ENCODE data around the gene C1QTNF12.

The C1QTNF12 gene

DNA sequence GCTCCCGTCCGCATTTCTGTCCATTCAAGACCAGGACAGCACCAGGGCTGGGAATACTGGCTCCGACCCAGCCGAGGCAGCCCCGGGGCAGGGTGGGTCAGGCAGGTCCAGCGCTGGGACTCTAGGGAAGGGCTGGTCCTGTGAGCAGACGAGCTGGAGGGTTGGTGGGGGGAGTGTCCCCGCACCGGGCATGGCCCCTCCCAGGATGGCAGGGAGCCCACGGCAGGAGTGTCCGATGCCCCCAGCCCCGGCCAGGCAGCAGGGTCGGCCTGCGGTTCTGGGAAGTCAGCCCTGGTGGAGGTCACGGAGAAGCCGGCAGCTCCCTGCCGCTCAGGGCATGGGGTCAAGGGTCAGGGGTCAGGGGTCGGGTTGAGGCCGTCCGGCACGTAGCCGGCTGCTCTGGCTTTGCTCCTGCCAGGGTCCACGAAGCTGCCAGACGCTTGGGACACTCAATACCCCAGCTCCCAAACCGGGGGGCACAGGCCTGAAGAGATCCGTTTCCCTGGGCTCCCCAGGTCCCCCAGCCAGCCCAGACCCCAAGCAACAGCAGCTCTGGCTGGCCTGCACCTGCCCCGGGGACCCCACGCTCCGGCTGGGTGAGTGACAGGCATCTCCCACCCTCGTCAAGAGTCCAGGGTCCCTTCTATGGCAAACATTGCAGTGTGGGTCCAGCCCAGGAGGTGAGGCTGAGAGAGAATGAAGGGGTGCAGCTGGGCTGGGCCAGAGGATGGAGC, 6.7 kb downstream of the C1QTNF12 start:
- no peak for DNase-seq

DNA sequence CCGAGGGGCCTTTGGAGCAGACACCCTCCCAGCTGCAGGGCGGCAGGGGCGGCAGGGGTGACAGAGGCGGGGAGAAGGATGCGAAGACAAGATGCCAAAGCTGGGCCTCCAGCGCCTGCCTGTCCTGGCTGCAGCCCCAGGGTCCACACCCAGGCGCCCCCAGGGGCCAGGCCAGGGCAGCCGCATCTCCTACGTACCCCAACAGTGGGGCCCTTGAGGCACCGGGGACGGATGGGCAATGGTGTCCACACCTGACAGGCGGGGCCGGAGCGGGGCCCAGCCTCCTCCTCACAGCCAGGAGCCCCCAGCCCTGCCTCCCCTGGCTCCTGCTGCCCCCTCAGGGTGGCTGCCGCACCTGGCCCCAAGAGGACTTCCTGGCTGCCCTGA, 7.3 kb downstream of the C1QTNF12 start:
- no peak for DNase-seq

DNA sequence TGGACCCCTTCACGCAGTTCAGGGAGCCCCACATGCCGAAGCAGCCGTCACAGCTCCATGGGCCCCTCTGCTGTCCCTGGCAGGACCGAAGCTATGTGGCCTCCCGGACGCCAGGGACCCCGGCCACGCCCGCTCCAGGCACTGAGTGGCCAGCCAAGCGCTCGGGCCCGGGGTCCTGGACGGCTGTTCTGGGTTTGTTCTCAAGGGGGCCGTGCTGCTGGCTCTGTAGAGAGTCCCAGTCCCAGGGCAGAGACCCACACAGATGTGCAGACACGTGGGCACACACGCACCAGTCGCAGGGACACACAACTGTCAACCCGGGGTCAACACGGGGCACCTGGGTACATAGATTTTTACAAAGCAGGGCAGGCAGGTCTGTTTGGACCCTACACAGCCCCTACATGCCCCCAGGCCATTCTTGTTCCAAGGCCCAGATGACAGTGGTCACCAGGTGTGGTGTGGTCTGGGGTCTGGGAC, 7.8 kb downstream of the C1QTNF12 start:
- no peak for DNase-seq

DNA sequence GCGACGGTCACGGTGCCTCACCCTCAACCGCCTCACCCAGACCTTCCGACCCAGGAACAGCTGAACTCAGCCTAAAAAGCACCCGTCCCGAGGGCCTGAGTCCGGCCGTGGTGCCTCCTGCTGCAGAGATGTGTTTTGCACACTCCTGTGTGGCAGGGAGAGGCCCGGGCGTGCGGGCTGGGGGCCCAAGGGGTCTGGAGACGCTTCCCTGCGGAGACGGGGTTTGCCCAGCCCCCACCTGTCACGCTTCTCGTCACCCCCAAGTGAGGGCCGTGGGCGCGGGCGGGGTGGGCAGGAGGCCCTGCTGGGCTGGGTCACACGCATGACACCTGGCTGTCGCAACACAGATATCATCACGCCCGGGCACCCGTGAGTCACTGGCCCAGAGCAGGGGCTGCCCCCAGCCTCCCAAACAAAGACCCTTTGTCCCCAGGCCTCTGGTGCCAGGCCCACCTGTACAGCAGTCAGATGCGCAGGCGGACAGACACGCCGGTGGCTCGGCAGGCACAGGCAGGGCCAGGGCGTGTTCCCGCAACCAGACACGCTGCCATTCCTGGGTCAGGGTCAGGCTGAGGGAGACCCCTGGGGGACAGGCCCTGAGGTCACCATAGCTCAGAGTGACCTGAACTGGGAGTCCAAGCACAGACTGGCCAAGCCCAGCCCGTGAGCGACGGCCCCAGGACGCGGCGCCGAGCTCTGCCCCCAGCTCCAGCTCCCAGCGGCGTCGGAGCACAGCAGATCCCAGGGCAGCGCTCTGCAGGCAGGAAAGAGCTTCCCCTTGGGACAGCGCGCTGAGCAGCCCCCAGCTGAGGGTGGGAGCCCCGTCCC, 8.4 kb downstream of the C1QTNF12 start:
- DNase-seq = no peak

DNA sequence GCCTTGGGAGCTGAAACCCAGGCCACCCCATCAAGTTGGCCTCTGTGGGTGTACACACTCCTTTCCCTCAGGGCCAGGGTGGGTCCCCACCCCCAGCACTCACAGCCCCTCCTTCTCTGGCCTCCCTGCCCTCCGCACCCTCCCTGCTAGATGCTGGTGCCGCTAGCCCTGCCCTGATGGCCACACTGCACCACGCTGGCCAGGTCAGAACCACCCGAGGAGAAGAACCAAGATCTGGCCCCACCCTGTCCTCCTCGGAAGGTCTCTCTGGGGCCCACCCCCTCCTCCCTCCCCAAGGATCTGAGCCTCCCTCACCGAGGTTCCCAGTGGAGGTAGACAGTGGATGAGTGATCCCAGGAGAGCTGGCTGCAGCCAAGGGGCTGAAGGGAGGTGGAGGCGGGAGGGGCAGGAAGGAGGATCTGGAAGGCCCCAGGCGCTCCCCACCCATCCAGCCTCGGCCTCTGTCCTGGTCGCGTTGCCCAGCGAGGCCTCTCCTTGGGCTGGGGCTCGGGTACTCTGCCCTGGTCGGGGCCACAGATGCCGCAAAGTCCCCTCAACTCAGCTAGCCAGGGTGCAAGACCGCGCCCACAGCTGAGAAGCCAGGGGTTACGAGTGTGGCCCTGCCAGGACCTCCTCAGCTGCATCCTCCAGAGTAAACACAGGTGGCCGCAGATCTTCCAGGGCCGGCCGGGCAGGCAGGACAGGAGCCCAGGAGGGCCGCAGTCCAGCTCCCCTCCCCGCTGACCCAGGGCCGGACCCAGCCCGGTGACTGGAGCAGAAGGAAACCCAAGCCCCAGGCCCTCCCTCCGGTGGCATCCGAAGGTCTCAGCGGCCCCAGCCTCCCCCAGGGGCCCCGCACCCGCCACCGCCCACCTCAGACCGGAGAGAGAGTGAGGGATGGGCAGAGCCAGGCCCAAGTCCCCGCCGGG, 9.3 kb downstream of the C1QTNF12 start:
- no peak for DNase-seq

DNA sequence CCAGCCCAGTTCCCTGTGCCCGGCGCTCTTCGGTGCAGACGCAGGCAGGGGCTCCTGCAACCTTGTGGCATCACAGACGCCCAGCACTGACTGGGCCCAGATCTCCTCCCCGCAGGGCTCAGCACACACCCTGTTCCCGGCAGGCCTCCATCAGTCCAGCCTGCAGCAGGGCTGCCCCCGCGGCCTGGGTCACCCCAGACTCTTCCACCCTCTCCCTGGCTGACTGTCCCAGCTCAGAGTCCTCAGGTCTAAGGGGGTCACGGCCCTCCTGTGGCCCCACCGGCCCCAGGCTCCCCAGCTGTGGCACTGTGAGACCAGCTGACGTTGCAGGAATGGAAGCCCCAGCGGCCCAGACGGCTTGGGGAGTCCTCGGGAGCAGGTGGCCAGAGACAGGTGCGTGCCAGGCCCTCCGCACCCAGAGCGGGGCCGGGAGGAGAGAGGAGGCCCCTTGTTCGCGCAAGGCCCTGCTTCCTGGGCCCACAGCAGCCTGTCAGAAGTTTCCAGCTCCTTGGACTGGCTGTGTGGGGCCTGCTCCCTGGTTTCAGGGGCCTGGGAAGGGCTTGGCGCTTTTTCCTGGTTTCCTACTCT, 10.3 kb downstream of the C1QTNF12 start:
- DNase-seq = no peak

DNA sequence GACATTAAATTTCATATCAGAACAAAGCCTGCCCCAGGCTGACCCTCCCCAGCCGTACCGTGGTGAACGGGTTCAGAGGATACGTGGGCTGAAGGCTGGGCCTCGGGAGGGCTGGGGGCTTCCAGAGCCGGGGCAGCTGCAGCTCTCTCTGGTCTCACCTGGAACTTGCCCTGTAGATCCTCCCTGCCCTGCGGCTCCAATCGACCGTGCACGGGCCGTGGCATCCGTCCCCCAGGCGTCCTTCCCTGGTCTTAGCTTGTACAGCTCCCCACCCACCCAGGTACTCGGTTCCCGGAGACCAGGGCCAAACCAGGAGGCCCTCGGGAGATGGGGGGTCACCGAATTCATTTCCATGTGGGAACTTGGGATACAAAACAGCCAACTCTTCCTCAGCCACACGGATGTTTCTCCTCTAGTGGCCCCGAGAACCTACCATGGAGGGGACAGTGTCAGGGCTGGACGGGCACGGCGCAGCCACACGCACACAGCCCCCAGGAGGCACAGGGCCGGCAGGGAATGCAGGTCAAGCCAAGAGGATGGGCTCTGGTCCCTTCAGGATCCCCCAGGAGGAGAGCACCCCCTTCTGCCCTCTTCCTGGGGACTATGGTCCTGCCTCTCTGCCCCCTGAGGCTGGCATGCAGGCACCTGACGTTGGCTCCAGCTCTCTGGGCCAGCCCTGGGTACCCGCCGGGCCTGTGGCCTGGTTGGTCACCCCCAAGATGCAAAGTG, 11.3 kb downstream of the C1QTNF12 start:
- DNase-seq = no peak

DNA sequence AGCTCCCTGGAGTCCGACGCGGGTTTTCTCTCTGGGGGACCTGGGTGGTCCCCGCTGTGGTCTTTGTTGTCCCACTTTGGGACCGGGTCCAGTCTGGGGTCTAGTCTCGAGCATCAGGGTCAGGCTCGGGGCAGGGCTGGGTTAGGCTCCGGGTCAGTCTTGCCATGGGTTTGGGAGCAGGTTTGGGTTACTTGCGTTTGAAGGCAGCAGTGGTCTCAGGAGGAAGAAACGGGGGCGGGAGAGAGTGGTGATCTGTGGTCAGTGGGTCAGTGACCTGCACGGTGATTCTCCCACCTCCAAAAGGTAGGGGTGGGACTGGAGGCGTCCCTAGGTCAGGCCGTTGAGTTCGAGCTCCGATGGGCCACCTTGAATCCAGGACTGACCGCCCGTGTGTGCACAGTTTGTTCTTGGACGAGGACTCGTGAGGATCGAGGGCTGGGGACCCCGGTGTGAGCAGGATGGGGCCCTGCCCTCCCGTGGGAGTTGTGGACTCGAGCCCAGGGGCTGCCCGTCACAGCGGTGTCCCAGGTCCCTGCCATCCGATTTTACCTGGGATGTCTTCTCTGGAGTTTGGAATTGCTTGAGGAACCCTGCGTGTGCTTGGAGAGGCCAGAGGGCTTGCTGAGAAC, 12.2 kb downstream of the C1QTNF12 start:
- DNase-seq = no peak

DNA sequence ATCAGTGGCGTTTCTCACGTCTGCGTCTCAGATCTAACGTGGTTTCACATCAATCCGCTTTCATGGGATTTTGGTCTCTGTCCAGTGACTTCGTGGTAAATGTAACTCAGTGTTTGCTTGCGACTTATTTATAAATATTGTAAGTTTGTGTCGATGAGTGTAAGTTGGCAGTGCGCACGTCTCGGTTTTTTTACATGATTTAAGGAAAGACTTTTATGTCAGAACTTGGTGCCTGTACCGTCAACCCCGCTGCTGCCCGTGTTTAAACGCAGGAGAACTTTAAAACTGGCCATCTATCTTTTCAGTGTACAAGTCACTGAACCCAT, 13.0 kb downstream of the C1QTNF12 start:
- no peak for DNase-seq

DNA sequence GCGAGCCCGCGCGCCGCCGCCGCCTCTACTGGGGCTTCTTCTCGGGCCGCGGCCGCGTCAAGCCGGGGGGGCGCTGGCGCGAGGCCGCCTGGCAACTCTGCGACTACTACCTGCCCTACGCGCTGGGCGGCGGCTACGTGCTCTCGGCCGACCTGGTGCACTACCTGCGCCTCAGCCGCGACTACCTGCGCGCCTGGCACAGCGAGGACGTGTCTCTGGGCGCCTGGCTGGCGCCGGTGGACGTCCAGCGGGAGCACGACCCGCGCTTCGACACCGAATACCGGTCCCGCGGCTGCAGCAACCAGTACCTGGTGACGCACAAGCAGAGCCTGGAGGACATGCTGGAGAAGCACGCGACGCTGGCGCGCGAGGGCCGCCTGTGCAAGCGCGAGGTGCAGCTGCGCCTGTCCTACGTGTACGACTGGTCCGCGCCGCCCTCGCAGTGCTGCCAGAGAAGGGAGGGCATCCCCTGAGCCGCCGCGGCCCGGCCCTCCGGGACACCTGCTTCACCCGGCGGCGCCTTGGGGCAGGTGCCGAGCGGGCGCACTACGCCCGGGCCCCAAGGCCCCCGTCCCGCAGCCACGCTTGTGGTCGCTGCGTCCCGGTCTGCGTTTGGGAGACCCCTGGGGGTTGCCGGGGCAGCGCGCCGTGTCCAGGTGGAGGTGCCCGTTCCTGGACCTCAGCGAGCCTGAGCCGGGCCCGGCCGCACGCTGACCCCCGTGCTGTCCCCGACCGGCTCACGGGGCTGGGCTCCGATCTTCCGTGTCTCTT, 13.5 kb downstream of the C1QTNF12 start:
- DNase-seq = no peak

DNA sequence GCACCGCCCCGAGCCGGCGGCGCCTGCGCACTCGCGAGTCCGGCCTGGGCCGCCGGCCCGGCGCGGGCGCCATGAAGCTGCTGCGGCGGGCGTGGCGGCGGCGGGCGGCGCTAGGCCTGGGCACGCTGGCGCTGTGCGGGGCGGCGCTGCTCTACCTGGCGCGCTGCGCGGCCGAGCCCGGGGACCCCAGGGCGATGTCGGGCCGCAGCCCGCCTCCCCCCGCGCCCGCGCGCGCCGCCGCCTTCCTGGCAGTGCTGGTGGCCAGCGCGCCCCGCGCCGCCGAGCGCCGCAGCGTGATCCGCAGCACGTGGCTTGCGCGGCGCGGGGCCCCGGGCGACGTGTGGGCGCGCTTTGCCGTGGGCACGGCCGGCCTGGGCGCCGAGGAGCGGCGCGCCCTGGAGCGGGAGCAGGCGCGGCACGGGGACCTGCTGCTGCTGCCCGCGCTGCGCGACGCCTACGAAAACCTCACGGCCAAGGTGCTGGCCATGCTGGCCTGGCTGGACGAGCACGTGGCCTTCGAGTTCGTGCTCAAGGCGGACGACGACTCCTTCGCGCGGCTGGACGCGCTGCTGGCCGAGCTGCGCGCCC, 14.2 kb downstream of the C1QTNF12 start, which contains the start of gene B3GALT6:
TSS of gene B3GALT6 (plus strand) at position 30 of the 588 bp plus-strand sequence. CDS start at position 72, 42 bp downstream.
- DNase-seq = no peak

DNA sequence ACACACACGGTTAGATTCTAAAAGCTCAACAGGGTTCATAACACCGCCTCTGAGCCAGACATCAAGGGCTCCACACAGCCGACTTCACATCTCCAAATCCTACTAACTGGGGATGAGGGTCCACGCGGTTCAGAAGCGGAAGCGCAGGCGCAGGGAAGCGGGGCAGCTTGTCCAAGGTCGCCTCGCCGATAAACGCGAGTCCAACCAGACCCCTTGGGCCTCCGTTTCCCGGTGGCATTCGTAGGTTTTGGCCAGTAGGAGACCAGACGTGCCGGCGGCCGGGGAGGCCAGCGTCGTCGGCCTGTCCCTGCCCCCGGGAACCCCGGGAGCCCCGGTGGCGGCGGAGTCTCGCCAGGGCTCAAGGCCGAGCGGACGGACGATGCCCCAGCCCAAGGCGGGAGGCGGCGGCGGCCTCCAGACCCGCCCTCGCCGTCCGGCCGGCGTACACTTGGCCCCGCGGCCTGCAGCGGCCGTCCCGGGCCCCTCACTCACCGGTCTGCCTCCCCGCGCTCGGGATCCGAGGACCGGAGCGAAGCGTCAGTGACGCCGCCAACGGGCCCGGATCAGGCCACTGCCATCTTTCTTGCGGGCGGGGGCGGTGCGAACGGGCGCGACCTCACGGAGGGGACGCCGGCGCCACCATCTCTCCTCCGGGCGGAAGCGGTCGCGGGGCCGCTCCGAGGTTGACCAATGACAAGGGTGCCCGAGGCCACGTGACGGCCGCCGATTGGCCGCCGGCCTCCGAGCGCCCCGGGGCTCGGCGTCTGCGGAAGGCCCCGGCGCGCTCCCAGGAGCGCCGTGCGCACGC, 14.9 kb downstream of the C1QTNF12 start, which contains the start of gene SDF4:
TSS of gene SDF4 (minus strand) at position 602 of the 808 bp plus-strand sequence. CDS start 3,229 bp downstream, outside the sequence.
- DNase-seq = peak; percentile 80

DNA sequence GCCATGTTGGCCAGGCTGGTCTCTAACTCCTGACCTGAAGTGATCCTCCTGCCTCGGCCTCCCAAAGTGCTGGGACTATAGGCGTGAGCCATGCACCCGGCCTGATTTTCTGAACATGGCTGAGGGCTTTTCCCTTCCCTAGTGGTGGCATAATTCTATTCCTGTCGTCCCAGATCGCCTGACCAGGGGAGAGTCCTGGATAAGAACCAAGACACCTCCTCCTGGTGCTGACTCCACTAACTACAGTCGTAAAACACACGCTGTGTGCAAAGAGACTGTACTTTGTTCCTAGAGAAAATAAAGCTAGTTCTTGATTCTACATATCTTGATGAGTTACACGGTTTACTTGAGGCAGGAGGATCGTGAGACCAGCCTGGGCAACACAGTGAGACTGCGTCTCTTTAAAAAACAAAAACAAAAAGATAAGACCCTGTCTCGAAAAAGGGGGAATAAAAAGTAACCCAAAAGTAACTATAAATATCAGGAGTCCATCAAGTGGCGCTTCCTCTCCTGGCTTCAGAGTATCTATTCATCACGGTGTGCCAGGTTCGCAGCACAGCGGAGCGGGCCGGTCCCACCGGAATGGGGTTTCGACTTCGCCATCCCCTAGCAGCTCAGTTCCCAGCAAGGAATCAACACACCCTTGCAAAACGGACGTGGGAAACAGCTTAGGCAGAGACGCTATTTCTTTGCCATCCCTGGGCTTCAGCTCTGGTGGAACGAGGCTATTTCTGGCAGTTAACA, 15.7 kb downstream of the C1QTNF12 start:
- no peak for DNase-seq

DNA sequence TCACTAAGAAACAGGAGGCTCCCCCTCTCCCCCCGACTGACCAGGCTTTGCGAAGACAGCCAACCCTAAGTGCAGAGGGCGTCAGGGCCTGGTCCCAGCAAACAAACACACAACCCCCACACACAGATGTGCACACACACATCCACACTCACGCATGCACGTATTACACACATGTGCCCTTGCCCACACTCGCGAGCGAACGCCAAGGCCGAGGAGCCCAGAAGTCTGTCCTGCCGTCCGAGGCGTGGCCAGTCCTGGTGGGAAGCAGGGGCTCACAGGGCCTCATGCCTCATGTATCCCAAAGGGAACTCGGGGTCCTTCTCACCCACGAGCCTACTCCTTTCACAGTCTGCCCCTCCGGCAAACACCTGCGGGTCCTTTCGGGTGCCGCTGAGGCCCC, 16.8 kb downstream of the C1QTNF12 start:
- no peak for DNase-seq

DNA sequence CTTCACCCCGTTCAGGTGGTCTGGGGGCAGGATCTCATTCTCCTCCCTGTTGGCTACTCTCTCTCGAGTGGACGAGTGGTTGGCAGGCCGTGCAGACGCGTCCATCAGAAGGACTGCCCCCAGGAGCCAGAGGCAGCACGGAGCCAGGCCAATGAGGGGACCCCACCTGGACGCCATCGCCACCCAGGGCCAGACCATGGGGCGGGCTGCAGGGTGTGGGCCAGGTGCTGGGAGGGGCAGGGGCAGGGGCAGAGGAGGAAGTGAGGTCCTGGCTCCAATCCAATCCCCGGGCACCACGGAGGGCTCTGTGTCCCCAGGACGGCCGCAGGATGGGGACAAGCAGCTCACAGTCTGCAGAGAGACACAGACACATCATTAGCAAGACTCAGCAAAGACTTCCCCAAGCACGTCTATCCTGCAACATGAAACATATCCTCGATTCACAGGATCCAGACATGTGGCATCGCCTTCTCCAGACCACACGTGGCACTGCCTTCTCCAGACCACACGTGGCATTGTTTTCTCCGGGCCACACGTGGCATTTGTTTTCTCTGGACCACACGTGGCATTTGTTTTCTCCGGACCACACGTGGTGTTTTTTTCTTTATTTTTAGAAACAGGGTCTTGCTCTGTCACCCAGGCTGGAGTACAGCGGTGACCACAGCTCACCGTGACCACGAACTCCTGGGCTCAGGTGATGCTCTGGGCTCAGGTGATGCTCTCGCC, 17.8 kb downstream of the C1QTNF12 start:
- no peak for DNase-seq

DNA sequence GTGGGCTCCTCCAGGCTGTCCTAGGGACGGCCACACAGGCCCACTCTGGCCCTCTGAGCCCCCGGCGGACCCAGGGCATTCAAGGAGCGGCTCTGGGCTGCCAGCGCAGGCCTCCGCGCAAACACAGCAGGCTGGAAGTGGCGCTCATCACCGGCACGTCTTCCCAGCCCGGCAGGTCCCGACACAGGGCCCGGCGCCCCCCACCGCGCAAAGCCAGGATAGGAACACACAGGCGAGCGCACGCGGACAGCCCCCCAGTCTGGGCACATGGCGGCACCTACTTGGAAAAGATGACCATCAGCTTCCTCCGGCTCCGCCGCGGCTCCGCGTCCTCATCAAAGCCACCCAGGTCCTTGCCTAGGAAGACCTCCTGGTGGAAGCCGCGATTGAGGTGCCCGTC, 18.3 kb downstream of the C1QTNF12 start:
- DNase-seq = no peak

DNA sequence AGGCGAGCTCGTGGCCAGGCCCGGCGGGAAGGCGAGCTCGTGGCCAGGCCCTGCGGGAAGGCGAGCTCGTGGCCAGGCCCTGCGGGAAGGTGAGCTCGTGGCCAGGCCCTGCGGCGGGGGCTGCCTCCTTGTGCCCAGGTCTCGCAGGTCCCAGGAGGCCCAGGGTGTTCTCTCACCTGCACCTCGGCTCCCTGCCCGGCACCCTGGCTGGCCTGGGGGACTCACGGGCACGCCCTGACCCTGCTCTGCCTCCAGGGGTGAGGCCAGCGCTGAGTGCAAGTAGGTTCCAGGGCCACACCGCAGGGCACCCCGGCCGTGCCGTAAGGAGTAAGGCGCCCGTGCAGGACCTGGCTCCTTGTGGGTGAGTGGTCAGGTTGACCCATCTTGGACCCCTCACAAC, 19.1 kb downstream of the C1QTNF12 start:
- no peak for DNase-seq

All from KG1 (cell line).